NCI-H1436 treated with DMSO at 0.1 percent for 48 hours (cell line): Measurements from ENCODE around the gene IQCF5.
"Not testable (repeated sequence)": the region's sequence is repeated elsewhere in the genome, so short reads cannot be mapped to it uniquely, and the experiment has no call there.

ENCODE experiments used
- DNase-seq: peaks from one replicate; lab custom pipeline; 2025; lab: John Stamatoyannopoulos, UW

Gene IQCF5

DNA sequence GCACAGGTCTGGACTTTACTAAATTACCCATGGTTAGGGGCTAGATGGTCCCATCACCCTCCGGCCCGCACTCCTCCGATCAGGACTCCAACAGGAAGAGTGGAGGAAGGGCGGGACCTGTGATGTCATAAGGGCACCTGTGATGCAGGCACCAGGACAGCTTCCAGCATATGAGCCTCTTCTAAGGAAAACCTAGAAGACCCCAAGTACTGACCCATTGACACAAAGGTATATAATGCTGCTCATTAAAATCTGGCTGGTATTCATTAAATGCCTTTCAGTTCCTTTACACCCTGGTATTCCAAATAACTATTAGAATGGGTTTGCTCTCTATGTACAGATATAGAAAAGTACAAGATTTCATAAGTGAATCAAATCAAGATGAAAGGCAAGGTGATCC, at the start of gene IQCF5:
IQCF5 (minus strand) TSS at position 101 of the 400 bp plus-strand sequence; CDS start at position 31, 70 bp downstream.
- no peak for DNase-seq

DNA sequence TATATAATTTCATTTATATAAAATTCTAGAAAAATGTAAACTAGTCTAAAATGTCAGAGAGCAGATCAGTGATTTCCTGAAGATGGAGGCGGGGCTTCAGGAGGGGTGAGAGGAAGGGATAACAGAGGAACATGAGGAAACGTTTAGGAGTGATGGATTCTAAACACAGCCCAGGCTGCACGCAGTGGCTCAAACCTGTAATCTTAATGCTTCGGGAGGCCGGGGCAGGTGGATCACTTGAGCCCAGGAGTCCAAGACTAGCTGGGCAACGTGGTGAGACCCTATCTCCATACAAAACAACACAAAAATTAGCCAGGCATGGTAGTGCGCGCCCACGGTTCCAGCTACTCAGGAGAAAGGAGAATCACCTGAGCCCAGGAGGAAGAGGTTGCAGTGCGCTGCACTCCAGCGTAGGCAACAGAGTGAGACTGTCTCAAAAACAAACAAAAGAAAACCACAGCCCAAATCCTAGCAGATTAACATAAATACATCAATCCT, 45.7 kb upstream of the IQCF5 start:
- no peak for DNase-seq

DNA sequence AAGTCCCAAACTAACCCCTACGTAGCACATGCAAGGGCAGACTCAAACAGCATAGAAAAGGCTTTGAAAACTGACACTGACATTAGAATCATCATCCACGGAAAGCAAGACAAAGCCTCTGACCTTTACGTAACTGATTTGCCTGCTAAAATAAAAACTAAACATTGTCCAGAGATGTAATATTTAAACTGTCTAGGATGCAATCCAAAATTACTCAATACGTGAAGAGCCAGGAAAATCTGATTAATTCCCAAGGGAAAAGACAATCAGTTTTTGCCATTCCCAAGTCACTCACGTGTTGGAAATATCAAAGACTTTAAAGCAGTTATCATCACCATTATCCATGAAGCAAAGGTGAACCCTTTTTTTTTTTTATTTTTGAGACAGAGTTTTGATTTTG, 41.0 kb upstream of the IQCF5 start:
- DNase-seq, result no peak

DNA sequence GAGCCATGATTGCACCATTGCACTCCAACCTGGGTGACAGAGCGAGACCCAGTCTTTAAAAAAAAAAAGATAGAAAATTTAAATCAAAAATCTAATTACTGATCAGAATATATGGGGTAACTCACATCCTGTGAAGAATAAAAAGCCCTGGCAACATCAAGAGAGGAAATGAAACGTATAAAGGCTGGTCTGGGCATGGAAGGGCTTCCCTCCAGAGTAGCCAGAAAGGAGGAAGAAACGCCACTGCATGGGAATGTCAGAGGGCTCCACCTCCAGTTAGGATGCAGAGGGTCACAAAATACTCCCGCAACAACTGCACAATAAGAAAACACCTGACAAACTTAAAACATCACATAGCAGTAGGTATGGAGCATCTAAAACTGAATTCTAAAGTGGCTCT, 32.6 kb upstream of the IQCF5 start:
- no peak for DNase-seq

DNA sequence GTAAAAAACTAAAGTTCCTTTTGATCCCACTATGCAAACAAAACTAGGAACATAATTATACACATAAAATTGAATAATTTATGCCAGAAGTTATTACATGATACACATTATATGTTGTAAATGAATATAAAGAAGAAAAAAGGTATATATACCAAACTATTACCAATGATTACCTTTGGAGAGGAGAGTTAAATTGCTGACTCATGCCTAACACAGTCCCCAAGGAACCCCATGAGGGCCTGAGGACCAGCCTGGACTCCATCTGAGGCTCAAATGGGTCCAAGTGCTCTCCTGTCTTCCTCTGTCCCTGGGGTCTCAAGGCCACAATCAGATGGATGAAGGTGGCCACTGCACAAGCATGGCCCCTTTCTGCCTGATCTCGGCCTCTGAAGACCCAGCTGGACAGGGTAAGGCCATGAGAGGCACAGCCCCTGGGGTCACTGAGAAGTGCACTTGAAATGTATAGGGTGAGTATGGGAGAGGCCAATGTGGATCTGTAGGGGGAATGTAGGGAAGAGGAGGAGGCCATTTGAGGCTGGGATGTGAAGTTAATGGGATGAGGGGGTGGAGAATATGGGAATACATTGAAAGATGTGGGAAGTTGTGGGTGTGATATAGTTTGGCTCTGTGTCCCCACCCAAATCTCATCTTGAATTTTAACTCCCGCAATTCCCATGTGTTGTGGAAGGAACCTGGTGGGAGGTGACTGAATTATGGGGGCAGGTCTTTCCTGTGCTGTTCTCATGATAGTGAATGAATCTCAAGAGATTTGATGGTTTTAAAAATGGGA, 28.8 kb upstream of the IQCF5 start:
- DNase-seq, result no peak

DNA sequence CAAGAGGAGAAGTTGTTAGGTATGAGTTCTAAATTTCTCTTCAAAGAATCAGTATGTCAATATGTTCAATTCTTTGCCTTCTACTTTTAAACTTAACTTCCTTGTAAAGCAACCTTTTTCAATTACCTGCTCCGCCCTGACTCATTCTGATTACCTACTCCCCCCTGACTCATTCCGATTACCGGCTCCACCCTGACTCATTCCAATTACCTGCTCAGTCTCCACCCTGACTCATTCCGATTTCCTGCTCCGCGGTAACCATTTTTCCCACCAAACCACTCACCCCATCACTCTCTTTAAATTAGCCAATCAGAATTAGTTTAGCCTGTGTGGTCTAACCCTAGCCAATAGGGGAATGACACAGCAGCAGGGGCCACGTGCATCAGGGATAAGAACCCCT, 27.0 kb upstream of the IQCF5 start:
- not testable (repeated sequence) for DNase-seq

DNA sequence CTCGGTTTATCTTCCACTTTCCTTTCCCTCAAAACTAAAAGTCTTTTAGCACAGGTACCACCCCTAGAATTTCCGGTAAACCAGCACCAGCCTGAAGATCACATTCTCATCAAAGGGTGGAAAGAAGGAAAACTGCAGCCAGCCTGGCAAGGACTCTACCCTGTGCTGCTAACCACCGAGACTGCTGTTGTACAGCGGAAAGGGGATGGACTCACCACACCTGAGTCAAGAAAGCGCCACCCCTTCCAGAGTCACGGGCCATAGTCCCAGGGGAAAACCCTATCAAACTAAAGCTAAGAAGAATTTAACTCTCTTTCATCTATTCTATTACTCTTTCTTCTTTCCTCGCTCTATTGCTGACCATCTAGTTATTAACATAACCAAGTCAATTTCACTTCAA, 24.6 kb upstream of the IQCF5 start:
- DNase-seq, result not testable (repeated sequence)

DNA sequence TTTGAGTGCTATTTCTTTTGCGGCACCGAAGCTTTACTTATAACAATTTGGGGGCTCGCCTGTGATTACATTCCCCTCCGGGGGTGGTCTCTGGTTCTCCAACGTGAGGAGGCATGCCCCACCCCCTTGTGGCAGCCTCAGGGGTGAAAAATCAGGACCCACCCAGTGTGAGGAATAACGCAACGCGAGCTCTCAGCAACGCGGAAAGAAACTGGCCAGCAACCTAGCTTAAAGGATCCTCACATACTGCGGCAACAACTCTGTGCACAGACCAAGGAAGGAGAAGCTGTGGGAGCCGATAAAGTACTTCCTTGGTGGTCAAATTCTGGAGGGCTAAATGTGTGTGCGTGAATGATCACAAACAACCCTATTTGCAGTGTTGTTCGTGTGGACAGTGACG, 22.0 kb upstream of the IQCF5 start:
- no peak for DNase-seq

DNA sequence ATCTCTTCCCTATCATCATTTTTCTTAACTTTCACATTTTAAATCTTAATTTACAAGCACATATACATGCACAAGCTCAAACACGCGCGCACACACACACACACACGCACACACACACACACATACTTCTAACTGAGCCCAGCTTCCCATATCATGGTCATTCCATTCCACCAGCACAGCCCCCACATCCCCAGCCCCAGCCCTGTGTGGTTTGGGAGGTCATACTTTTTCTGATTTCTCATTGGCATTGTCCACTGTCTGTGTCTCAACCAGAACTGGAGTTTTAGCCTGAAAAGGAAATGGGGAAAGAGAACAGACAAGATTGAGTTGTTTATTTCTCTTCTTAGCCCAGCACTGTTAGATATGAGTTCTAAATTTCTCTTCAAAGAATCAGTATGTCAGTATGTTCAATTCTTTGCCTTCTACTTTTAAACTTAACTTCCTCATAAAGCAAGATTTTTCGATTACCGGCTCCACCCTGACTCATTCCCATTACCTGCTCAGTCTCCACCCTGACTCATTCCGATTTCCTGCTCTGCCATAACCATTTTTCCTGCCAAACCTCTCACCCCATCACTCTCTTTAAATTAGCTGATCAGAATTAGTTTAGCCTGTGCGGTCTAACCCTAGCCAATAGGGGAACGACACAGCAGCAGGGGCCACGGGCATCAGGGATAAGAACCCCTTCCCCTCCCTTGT, 21.4 kb upstream of the IQCF5 start:
- no peak for DNase-seq

DNA sequence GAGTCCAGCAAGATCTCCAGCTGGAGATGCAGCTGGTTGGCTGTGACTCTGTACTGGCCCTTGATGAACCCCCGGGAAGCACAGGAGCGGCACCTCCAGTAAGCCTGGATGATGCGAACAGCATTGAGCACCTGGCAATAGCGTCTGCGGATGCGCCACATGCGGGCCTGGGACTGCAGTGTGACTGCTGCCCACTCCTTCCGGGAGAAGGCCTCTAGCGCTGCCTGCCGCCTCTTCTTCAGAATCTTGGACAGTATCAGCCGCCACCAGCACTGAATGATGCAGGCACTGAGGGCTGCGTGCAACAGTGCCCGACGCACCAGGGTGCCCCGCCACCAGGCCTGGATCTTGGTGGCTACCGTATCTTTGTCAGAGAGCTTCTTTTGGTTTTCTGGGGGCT, 19.5 kb upstream of the IQCF5 start:
- no peak for DNase-seq

DNA sequence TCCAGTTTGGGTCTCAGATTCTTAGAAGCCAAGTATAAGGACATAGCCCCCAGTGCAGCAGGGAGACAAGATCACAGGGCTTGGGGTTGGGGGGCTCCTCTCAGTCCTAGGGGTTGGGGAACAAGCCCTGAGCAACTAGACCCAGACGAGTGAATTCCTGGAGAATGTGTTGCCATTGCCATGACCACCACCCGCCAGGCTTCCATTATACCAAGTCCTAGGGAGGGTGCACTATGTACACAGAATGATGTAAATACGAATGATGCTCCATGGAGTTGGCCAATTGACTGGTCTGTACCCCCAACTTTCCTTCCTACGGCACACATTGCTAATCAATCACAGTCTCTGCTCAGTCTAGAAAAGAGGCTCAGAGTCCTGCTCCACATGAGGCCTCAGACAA, 19.0 kb upstream of the IQCF5 start:
- no peak for DNase-seq

DNA sequence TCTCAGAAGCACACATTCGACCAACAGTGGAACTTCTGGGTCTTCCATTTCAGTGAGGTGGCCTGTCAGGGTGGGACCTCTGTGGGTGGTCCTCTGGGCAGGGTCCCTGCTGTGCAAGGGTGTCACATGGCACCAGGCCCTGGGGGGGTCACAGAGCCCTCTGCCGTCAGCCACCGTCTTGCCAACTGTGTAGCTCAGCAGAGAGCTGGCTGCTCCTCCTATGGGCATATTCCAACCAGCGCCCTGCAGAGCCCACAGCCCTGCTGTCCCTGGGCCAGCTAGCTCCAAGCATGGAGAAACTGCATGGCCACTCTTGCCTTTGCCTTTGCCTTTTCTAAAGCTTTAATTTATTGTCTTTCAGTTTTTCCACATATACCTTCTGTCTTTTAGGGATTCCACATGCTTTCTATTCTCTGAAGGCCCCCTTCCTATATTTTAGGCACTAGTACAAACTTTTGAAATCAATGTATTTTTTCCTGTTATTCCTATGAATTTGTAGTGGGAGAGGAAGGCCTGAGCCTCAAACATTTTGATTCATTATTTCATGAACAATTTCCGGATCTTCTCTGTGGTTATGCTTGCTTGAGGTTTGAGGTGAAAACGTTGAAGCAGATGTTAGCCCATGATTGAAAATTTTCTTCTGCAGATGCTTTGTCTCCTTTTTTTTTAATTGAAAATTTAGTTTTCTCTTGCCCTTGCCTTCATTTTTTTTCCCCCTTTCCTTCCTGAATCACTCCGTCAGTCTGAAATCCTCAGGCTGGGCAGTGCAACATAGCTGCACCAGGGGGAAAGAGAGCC, 16.0 kb upstream of the IQCF5 start:
- no peak for DNase-seq

DNA sequence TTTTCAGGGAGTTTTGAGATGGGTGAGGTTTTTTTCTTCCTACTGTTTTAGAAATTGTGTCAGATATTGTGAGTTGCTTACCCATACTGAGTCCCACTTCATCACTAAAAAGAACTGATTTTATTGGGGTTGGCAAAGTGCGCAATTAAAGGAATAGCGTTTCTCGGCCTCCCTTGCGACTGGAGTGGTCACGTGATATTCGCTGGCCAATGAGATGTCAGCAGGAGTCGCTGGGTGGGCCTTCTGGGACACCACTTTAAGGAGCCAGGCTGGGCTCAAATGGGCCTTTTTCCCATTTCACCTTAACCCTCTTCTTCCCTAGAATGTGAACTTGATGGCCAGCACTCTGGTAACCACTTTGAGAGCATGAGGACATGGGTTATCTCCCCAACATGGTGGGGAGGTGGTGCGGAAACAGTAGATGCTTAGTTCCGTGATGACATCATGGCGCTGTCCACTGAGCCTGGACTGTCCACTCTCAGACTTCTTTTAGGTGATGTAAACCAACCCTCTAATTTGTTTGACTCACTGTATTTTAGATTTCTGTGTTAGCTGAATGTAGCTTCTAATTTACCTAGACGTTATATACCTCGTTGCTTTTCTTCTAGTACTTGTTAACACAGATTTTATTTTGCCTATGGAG, 13.2 kb upstream of the IQCF5 start:
- DNase-seq, result no peak

DNA sequence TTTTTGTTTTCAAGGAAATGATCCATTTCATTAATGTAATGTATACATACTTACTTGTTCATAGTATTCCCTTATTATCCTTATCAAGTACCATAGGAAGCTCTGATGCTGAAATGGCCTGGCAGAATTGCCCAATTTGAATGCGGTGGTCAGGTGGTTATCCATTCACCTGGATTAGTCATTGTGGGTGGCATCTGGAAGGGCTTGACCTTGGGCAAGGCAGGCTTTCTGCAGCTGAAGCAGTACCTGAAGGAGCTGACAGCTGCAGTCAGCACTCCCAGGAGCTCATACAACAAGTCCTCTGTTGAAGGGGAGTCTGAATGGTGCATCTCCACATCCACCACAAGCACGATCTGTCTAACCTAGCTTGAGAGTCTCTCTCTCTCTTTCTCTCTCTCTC, 12.2 kb upstream of the IQCF5 start:
- DNase-seq, result no peak

DNA sequence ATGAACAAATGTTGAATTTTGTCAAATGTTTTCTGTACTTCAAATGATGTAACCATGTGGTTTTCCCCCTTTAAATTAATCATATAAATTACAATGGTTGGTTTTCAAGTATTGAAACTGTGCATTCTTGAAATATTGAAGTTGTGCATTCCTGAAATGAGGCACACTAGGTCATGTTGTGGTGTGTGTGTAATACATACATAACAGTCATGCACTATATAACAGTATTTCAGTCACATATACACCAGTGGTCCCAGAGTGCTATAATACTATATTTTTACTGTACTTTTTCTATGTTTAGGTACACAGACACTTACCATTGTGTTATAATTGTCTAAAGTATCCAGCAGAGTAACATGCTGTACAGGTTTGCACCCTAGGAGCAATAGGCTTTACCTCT, 11.0 kb upstream of the IQCF5 start:
- no peak for DNase-seq

DNA sequence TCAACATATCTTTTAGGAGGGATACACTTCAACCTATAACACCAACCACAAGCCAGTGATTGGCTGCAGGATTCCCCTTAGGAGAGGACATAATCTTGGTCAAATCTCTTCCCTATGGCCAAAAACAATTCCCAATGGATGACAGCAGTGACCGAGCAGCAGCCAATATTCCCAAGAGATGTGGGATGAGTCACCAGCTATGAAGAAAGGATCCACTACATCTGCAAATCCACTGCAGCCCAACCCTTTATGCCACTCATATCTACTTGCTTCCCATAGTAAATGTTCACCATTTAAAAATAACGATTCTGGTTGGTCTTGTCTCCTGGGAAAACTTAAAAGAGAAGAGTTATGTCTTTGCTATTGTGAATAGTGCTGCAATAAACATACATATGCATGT, 4.5 kb upstream of the IQCF5 start:
- no peak for DNase-seq

DNA sequence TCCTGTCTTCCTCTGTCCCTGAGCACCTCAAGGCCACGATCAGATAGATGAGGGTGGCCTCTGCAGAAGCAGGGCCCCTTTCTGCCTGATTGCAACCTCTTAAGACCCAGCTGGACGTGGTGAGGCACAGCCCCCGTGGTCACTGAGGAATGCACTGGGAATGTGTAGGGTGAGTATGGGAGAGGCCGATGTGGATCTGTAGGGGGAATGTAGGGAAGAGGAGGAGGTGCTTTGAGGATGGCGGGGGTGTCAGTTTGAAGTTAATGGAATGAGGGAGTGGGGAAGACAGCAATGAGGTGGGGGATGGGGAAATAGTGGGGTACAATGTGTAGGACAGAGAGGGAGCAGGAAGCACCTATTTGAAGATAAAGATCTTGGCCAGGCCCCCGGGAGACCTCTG, 785 bp upstream of the IQCF5 start:
- DNase-seq, result no peak

DNA sequence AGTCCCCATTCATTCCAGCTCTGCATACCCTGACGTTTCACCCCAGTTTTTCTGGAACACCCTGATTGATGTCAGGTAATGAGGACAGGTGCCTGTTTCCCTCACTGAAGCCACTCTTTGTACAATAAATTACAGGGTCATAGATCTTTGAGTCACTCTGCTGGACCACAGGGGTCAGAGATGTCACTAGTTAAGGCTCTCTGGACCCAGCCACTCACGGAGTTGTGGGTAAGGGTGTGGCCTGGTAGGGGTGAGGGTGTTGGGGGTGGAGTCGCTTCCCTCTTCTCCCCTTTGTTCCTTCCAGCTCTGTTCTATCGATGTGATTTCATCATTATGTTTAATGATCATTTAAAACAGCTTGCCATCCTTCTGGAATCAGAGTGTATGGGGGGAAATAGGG, 512 bp downstream of the IQCF5 start:
- no peak for DNase-seq

DNA sequence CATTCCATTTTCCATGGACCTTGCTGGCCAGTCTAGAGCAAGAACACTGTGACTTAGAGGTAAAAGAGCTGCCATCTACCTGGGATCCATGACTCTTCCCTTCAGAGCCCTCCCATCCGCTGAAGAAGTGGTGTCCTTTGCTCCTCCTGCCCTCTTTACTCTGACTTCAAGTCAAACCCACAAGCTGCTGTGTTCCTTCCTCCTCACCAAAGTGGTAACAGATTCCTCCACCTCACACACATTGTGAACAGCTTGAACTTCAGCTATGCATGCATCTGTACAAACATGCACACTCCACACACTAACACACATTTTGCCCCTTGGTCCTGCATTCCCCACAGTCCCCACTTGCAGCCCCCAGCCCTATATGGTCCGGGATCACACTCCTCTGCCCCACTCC, 990 bp downstream of the IQCF5 start:
- DNase-seq, result no peak

DNA sequence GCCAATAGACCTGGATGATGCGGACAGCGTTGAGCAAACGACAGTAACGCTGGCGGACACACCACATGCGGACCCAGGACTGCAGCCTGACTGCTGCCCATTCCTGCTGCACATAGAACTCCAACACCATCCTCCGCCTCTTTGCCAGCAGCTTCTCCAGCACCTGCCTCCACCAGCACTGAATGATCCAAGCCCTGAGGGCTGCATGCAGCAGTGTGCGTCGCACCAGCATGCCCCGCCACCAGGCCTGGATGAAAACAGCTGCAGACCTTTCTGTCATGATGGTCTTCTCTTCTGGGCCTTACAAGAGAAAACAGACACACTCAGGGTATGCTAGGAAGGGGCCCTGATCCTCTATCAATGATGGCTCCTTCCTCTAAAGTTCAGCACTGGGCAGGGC, 1.5 kb downstream of the IQCF5 start:
- DNase-seq, result no peak

DNA sequence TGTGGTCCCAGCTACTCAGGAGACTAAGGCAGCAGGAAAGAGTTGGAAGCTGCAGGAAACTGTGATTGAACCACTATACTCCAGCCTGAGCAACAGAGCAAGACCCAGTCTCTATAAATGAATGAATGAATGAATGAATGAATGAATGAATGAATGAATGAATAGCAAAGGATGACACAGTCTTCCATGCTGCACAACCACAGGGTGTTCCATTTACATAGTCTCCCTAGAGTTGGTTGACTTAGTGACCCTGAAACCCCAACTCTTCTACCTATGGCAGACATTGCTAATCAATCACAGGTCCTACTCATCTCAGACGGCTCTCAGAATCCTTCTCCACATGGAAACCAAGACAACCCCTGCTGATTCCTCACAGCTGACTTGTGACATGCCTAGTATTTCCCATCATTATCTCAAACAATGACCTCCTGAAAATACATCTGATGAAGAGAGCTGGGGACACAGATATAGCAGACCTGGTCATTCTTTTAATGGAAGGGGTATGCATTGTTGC, 2.1 kb downstream of the IQCF5 start:
- no peak for DNase-seq

DNA sequence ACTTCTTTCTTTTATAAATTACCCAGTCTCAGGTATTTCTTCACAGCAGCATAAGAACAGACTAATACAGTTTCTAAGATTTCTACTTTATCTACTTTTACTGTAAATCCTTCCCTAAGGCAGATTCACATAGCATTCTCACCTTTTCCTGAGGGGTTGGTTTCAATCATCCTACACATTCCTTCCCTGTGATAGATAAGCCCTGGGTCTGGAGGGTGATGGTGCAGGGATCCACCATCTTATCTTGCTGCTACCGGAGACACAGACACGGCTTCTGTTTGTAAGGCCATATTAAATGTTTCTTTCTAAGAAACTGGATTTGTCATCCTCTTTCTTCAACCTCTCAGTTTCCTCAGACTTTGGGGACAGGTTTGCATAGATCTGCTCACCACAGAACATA, 6.1 kb downstream of the IQCF5 start:
- DNase-seq, result no peak
